Lower leg skin (tissue), 4 donors: ENCODE data around the gene REV3L. TPM values are rescaled to one million over a fixed set of nuclear protein-coding genes. Genes with fewer than 3 reads are reported as not detected.

Source experiments
- DNase-seq, 2 donors: peaks; one replicate each; pipeline ENCODE4 v3.0.0-alpha.2; 2019; ENCODE audit warnings: low spot score in 2 of 2
- H3K4me3 ChIP-seq: fragments of 200-600 bp; sonication (generic); 2 replicates; pipeline ENCODE4 v1.5.1; 2017; ENCODE audit warnings: mild to moderate bottlenecking, low read depth; ENCODE audit not compliant: poor library complexity, severe bottlenecking
- CTCF ChIP-seq, 3 donors: fragments of 450-650 bp; IDR thresholded peaks; one replicate each; pipeline ENCODE4 v1.5.1; 2016; ENCODE audit warnings: antibody characterized with exemption in 3 of 3, mild to moderate bottlenecking in 3 of 3, moderate library complexity in 2 of 3
- POLR2A ChIP-seq, 2 donors: fragments of 450-650 bp; IDR thresholded peaks; one replicate each; pipeline ENCODE4 v1.6.1; 2016 to 2017; ENCODE audit warnings: antibody characterized with exemption in 2 of 2, mild to moderate bottlenecking in 1 of 2, moderate library complexity in 1 of 2
- WGBS, 2 donors: methylation state at CpG; one replicate each; pipeline ENCODE4 v1.1.5; 2018; 5-methylcytosine and 5-hydroxymethylcytosine counted together
- intact Hi-C: fragments of 100-400 bp; cut with DNase I; formaldehyde crosslinking; loops from one replicate; pipeline ENCODE4 v1.15.0; 2023; ENCODE audit warnings: low total_unique reads
- total RNA-seq, 4 donors: library from RNA; depleted of rRNA; stranded (reverse); fragments of >200 nt; gene quantifications; one replicate each; pipeline ENCODE4 v1.1.0, GENCODE V29; 2016

Gene REV3L
- total RNA-seq, 4 donors from 2014 or later, result 25.9 to 45.9 (median 28.6) TPM

GRCh38 chr6:111471958-111472357 lies 11.1 kb downstream of the REV3L start:
- intact Hi-C loops, result no loop called here
- H3K4me3 ChIP-seq, result no peak overlapping the region
- TF ChIP-seq CTCF (IDR thresholded peaks at IDR 0.05), result no peak
- TF ChIP-seq POLR2A (IDR thresholded peaks at IDR 0.05), result no peak

GRCh38 chr6:111471533-111471932 lies 11.5 kb downstream of the REV3L start:
- WGBS, 2 donors, result 0 to 92% methylated on average over 1 of the region's 1 CpG
- intact Hi-C loops, result no loop called here
- no peak for DNase-seq
- TF ChIP-seq POLR2A (IDR thresholded peaks at IDR 0.05) (no peak), CTCF (IDR thresholded peaks at IDR 0.05) (no peak)
- H3K4me3 ChIP-seq, result no peak overlapping the region

More at GRCh38 chr6:111471958-111472357, 11.1 kb downstream of the REV3L start:
- 83 to 88% methylated on average over 1 of the region's 1 CpG for WGBS, 2 donors
- no peak for DNase-seq

- 85 to 88% methylated on average over 2 of the region's 2 CpGs for WGBS, 2 donors
- intact Hi-C loops, result no loop called here
- TF ChIP-seq POLR2A (IDR thresholded peaks at IDR 0.05), result no peak
- TF ChIP-seq CTCF (IDR thresholded peaks at IDR 0.05), result no peak
Measured at GRCh38 chr6:111470991-111471390, 12.0 kb downstream of the REV3L start.

GRCh38 chr6:111469543-111469942 lies 13.5 kb downstream of the REV3L start:
- intact Hi-C loops, result no loop called here
- WGBS, 2 donors, result 74 to 79% methylated on average over 5 of the region's 5 CpGs
- TF ChIP-seq POLR2A (IDR thresholded peaks at IDR 0.05) (no peak), CTCF (IDR thresholded peaks at IDR 0.05) (no peak)
- DNase-seq, result no peak
- no peak overlapping the region for H3K4me3 ChIP-seq

More at GRCh38 chr6:111470991-111471390, 12.0 kb downstream of the REV3L start:
- H3K4me3 ChIP-seq, result no peak overlapping the region
- no peak for DNase-seq

- 90% methylated on average over 5 of the region's 5 CpGs for WGBS, 2 donors
- H3K4me3 ChIP-seq, result no peak overlapping the region
- intact Hi-C loops, result no loop called here
- DNase-seq, result no peak
- TF ChIP-seq POLR2A (IDR thresholded peaks at IDR 0.05) (no peak), CTCF (IDR thresholded peaks at IDR 0.05) (no peak)
Measured at GRCh38 chr6:111468329-111469012, 14.5 kb downstream of the REV3L start.

GRCh38 chr6:111464184-111464583 lies 18.8 kb downstream of the REV3L start:
- TF ChIP-seq CTCF (IDR thresholded peaks at IDR 0.05) (no peak), POLR2A (IDR thresholded peaks at IDR 0.05) (no peak)
- no peak overlapping the region for H3K4me3 ChIP-seq
- DNase-seq, result no peak
- WGBS, 2 donors, result 86 to 96% methylated on average over 1 of the region's 1 CpG
- intact Hi-C loops, result no loop called here
